Common myeloid progenitor, CD34-positive (primary cell): ENCODE measurements around the gene C1orf232.

Source experiments
- CTCF ChIA-PET: fragments of 350-600 bp; sonication (Branson Sonifier 250); formaldehyde crosslinking; loops from one replicate; lab custom pipeline; 2021; ENCODE audit warnings: antibody characterized with exemption; lab: Charles Lee
- POLR2A ChIA-PET: fragments of 350-600 bp; sonication (Branson Sonifier 250); formaldehyde crosslinking; loops from one replicate; lab custom pipeline; 2021; ENCODE audit warnings: antibody characterized with exemption; lab: Charles Lee
- DNase-seq, 3 donors: peaks; one replicate each; pipeline versions ENCODE4 v3.0.0 to v3.0.0-alpha.2; 2013
- H3K27ac ChIP-seq, 2 experiments: 1 replicate in 1 of 2; 2 replicates in 1 of 2; pipeline ENCODE4 v1.7.0; 2013; ENCODE audit warnings: inconsistent platforms in 2 of 2, low read length in 2 of 2, mild to moderate bottlenecking in 2 of 2, low read depth in 1 of 2, moderate library complexity in 1 of 2; ENCODE audit not compliant: severe bottlenecking in 2 of 2, insufficient read depth in 1 of 2, poor library complexity in 1 of 2
- H3K27me3 ChIP-seq, 5 experiments: replicated peaks in 2 of 5; 1 replicate in 3 of 5; 2 replicates in 2 of 5; pipeline versions ENCODE4 v1.6.1 to v1.7.0; 2013; ENCODE audit warnings: low read length in 4 of 5, mild to moderate bottlenecking in 2 of 5, moderate library complexity in 2 of 5, inconsistent platforms in 1 of 5; ENCODE audit not compliant: insufficient read depth in 5 of 5, control insufficient read depth in 4 of 5
- H3K36me3 ChIP-seq, 4 experiments: 1 replicate in 2 of 4; 2 replicates in 2 of 4; pipeline versions ENCODE4 v1.6.1 to v1.7.0; 2013; ENCODE audit warnings: low read length in 3 of 4, control low read depth in 1 of 4, mild to moderate bottlenecking in 1 of 4; ENCODE audit not compliant: control insufficient read depth in 4 of 4, insufficient read depth in 4 of 4
- H3K4me1 ChIP-seq, 4 experiments: 1 replicate in 3 of 4; 2 replicates in 1 of 4; pipeline versions ENCODE4 v1.6.1 to v1.7.1; 2013; ENCODE audit warnings: low read length in 3 of 4, mild to moderate bottlenecking in 3 of 4, control low read depth in 1 of 4, inconsistent platforms in 1 of 4, moderate library complexity in 1 of 4; ENCODE audit not compliant: control insufficient read depth in 4 of 4, insufficient read depth in 4 of 4; ENCODE audit errors: control extremely low read depth in 1 of 4
- H3K4me3 ChIP-seq, 7 experiments: 1 replicate in 4 of 7; 2 replicates in 3 of 7; pipeline versions ENCODE4 v1.5.1 to v1.7.0; 2013; ENCODE audit warnings: mild to moderate bottlenecking in 7 of 7, low read length in 6 of 7, moderate library complexity in 6 of 7, inconsistent platforms in 2 of 7, low read depth in 2 of 7, control low read depth in 1 of 7; ENCODE audit not compliant: insufficient read depth in 4 of 7, control insufficient read depth in 1 of 7; ENCODE audit errors: extremely low read depth in 1 of 7
- H3K9me3 ChIP-seq, 5 experiments: 1 replicate in 4 of 5; 2 replicates in 1 of 5; pipeline versions ENCODE4 v1.6.1 to v1.7.1; 2013; ENCODE audit warnings: low read length in 4 of 5, mild to moderate bottlenecking in 2 of 5, inconsistent platforms in 1 of 5, low read depth in 1 of 5, moderate library complexity in 1 of 5; ENCODE audit not compliant: control insufficient read depth in 4 of 5, insufficient read depth in 2 of 5; ENCODE audit errors: control extremely low read depth in 1 of 5
- WGBS: methylation state at CpG from one replicate; pipeline ENCODE4 v1.1.5; 2013; ENCODE audit not compliant: insufficient coverage; 5-methylcytosine and 5-hydroxymethylcytosine counted together

C1orf232 gene

GRCh38 chr1:26163684-26164035 is 5.1 kb downstream of the C1orf232 start:
- POLR2A ChIA-PET, result no interaction called here
- 73% methylated on average over 9 of the region's 9 CpGs for WGBS

GRCh38 chr1:26162220-26162709 is 6.5 kb downstream of the C1orf232 start:
- WGBS, result 40% methylated on average over 17 of the region's 21 CpGs
- DNase-seq, result no peak
- peaks cover 0 to 55% (median 38%) of the 10 kb centered on the region in 4 experiments for H3K4me1 ChIP-seq
- no peaks in the 10 kb centered on the region for H3K36me3 ChIP-seq
- peak overlapping the region; percentile 26 to 74 (median 64) for H3K4me3 ChIP-seq
- no peak overlapping the region for H3K27ac ChIP-seq
- POLR2A ChIA-PET, result no interaction called here
- CTCF ChIA-PET, result interaction anchor here (1.3 to 3.0 kb wide), 6 partner anchors 10 to 126 kb away, joined by 3 to 13 read pairs (median 5); no protein-coding TSS in a partner anchor
- peaks cover 0 to 22% (median 11%) of the 10 kb centered on the region in 5 experiments for H3K27me3 ChIP-seq
- H3K9me3 ChIP-seq, result no peaks in the 10 kb centered on the region

More at GRCh38 chr1:26163684-26164035, 5.1 kb downstream of the C1orf232 start:
- no peak for DNase-seq
- Histone ChIP-seq H3K4me3 (peak overlapping the region in 4 of 7 experiments; percentile 32 to 71 (median 60)), H3K4me1 (peaks cover 0 to 49% (median 34%) of the 10 kb centered on the region in 4 experiments), H3K36me3 (no peaks in the 10 kb centered on the region), H3K27me3 (peaks cover 0 to 22% (median 11%) of the 10 kb centered on the region in 5 experiments), H3K9me3 (no peaks in the 10 kb centered on the region), H3K27ac (no peak overlapping the region)
- CTCF ChIA-PET, result interaction anchor here (0.7 to 2.1 kb wide), 8 partner anchors 9 to 201 kb away, joined by 3 to 6 read pairs (median 4); no protein-coding TSS in a partner anchor

- CTCF ChIA-PET, result interaction anchor here (1.1 to 3.0 kb wide), 7 partner anchors 8 to 58 kb away, joined by 3 to 13 read pairs (median 4); partner anchors contain the start of gene ZNF593
These were observed 7.1 kb downstream of the C1orf232 start for GRCh38 chr1:26161415-26162219.

GRCh38 chr1:26160527-26161414 is 8.0 kb downstream of the C1orf232 start:
- Histone ChIP-seq H3K9me3 (no peaks in the 10 kb centered on the region), H3K27ac (peak overlapping the region in 1 of 2 experiments; percentile 5), H3K4me1 (peaks cover 0 to 68% (median 51%) of the 10 kb centered on the region in 4 experiments), H3K4me3 (peak overlapping the region in 4 of 7 experiments; percentile 61 to 74 (median 69)), H3K27me3 (peaks cover 0 to 30% (median 14%) of the 10 kb centered on the region in 5 experiments), H3K36me3 (no peaks in the 10 kb centered on the region)
- 73% methylated on average over 13 of the region's 18 CpGs for WGBS
- CTCF ChIA-PET, result interaction anchor here (0.8 to 3.0 kb wide), 5 partner anchors 9 to 58 kb away, joined by 3 to 13 read pairs (median 4); partner anchors contain the start of gene ZNF593
- POLR2A ChIA-PET, result no interaction called here
- DNase-seq, result peak in 1 of 3 donors; percentile 58

More at GRCh38 chr1:26161415-26162219, 7.1 kb downstream of the C1orf232 start:
- no peaks in the 10 kb centered on the region for H3K9me3 ChIP-seq
- WGBS, result 6% methylated on average over 76 of the region's 98 CpGs
- peak; percentile 48 to 75 (median 60) for DNase-seq
- H3K27ac ChIP-seq, result peak overlapping the region in 1 of 2 experiments; percentile 5
- peak overlapping the region; percentile 46 to 74 (median 64) for H3K4me3 ChIP-seq
- POLR2A ChIA-PET, result no interaction called here
- peaks cover 0 to 60% (median 43%) of the 10 kb centered on the region in 4 experiments for H3K4me1 ChIP-seq
- peaks cover 0 to 22% (median 11%) of the 10 kb centered on the region in 5 experiments for H3K27me3 ChIP-seq
- no peaks in the 10 kb centered on the region for H3K36me3 ChIP-seq

GRCh38 chr1:26159743-26160039 is 9.1 kb downstream of the C1orf232 start:
- H3K4me3 ChIP-seq, result no peak overlapping the region
- 70% methylated on average over 3 of the region's 4 CpGs for WGBS
- H3K27ac ChIP-seq, result no peak overlapping the region
- H3K4me1 ChIP-seq, result peaks cover 0 to 70% (median 60%) of the 10 kb centered on the region in 4 experiments
- CTCF ChIA-PET, result no interaction called here
- no peak for DNase-seq
- H3K9me3 ChIP-seq, result no peaks in the 10 kb centered on the region
- POLR2A ChIA-PET, result interaction anchor here (0.5 kb wide), 1 partner anchor 34 kb away, joined by 3 read pairs; no protein-coding TSS in a partner anchor
- H3K36me3 ChIP-seq, result no peaks in the 10 kb centered on the region
- peaks cover 0 to 37% (median 14%) of the 10 kb centered on the region in 5 experiments for H3K27me3 ChIP-seq

GRCh38 chr1:26158908-26159742 is 9.6 kb downstream of the C1orf232 start, which contains the start of gene FAM110D:
Gene FAM110D (plus strand): TSS chr1:26159079. CDS start chr1:26161292, 2,213 bp downstream.
- WGBS, result 54% methylated on average over 6 of the region's 6 CpGs
- H3K27me3 ChIP-seq, result peaks cover 0 to 38% (median 14%) of the 10 kb centered on the region in 5 experiments
- H3K36me3 ChIP-seq, result no peaks in the 10 kb centered on the region
- H3K27ac ChIP-seq, result no peak within 1 kb of the TSS
- no peaks in the 10 kb centered on the region for H3K9me3 ChIP-seq
- ChIA-PET POLR2A (no interaction called here), CTCF (interaction anchor here (5.7 kb wide), 1 partner anchor 12 kb away, joined by 56 read pairs; no protein-coding TSS in a partner anchor)
- peaks cover 0 to 67% (median 57%) of the 10 kb centered on the region in 4 experiments for H3K4me1 ChIP-seq
- peak within 1 kb of the TSS in 1 of 7 experiments; percentile 52 for H3K4me3 ChIP-seq
- DNase-seq, result no peak
